Measurements from ENCODE around the gene PTN. TPM values are rescaled to one million over a fixed set of nuclear protein-coding genes. Genes with fewer than 3 reads are reported as not detected.

The PTN gene
- total RNA-seq, 1 experiment from 2014 or later = 0.13 TPM

- POLR2A ChIA-PET = no interaction called here
- CTCF ChIA-PET = interaction anchor here (0.6 kb wide), 1 partner anchor 312 kb away, joined by 3 read pairs; no protein-coding TSS in a partner anchor
- Histone ChIP-seq H3K27ac (ENCODE audit: low read length) (no peak overlapping the region), H3K4me3 (ENCODE audit: low read depth in 2 of 2, low read length in 2 of 2) (no peak overlapping the region), H3K4me1 (ENCODE audit: control insufficient read depth, insufficient read depth, low read length) (no peaks in the 10 kb centered on the region), H3K27me3 (ENCODE audit: control insufficient read depth, insufficient read depth, low read length) (no peaks in the 10 kb centered on the region), H3K9me3 (ENCODE audit: control insufficient read depth, insufficient read depth, low read depth, low read length) (no peaks in the 10 kb centered on the region), H3K36me3 (ENCODE audit: control insufficient read depth, insufficient read depth, low read length) (no peaks in the 10 kb centered on the region)
- in situ Hi-C loops (cut with HindIII; ENCODE audit: low pct_unique_long_range_greater_than_20kb, low sequenced_read_pairs) (no loop called here), intact Hi-C loops (cut with micrococcal nuclease; ENCODE audit: unreplicated experiment) (no loop called here)
- ATAC-seq (no peak), DNase-seq (ENCODE audit: low read depth, low spot score) (no peak)
- BruUV-seq (replicated peaks) = no TSS peak
- TF ChIP-seq TCF7L2 (IDR thresholded peaks at IDR 0.05; ENCODE audit: low read depth, low read length) = no peak
- no peak for TF ChIP-seq SIN3A (IDR thresholded peaks at IDR 0.05; ENCODE audit: borderline replicate concordance, insufficient read depth, low read depth, low read length)
- TF ChIP-seq POLR2AphosphoS5 (IDR thresholded peaks at IDR 0.05; ENCODE audit: low read depth, low read length) = no peak
- no peak for TF ChIP-seq REST (IDR thresholded peaks at IDR 0.05; ENCODE audit: insufficient read depth in 1 of 2, low read depth in 2 of 2, low read length in 1 of 2)
- TF ChIP-seq CTCF (IDR thresholded peaks at IDR 0.05) = no peak
These were observed 85.0 kb downstream of the PTN start for GRCh38 chr7:137258552-137258951.

GRCh38 chr7:137254766-137255165, 88.8 kb downstream of the PTN start:
- in situ Hi-C loops (cut with HindIII; ENCODE audit: low pct_unique_long_range_greater_than_20kb, low sequenced_read_pairs) = no loop called here
- Histone ChIP-seq H3K4me3 (ENCODE audit: low read depth in 2 of 2, low read length in 2 of 2) (no peak overlapping the region), H3K27ac (ENCODE audit: low read length) (no peak overlapping the region), H3K36me3 (ENCODE audit: control insufficient read depth, insufficient read depth, low read length) (no peaks in the 10 kb centered on the region), H3K9me3 (ENCODE audit: control insufficient read depth, insufficient read depth, low read depth, low read length) (no peaks in the 10 kb centered on the region), H3K4me1 (ENCODE audit: control insufficient read depth, insufficient read depth, low read length) (no peaks in the 10 kb centered on the region), H3K27me3 (ENCODE audit: control insufficient read depth, insufficient read depth, low read length) (no peaks in the 10 kb centered on the region)
- DNase-seq (ENCODE audit: low read depth, low spot score) = no peak
- ChIA-PET POLR2A (no interaction called here), CTCF (no interaction called here)
- TF ChIP-seq TCF7L2 (IDR thresholded peaks at IDR 0.05; ENCODE audit: low read depth, low read length) = no peak
- no peak for TF ChIP-seq SIN3A (IDR thresholded peaks at IDR 0.05; ENCODE audit: borderline replicate concordance, insufficient read depth, low read depth, low read length)
- no peak for TF ChIP-seq POLR2AphosphoS5 (IDR thresholded peaks at IDR 0.05; ENCODE audit: low read depth, low read length)
- TF ChIP-seq REST (IDR thresholded peaks at IDR 0.05; ENCODE audit: insufficient read depth in 1 of 2, low read depth in 2 of 2, low read length in 1 of 2) = no peak
- TF ChIP-seq CTCF (IDR thresholded peaks at IDR 0.05) = no peak
- ATAC-seq = no peak
- no TSS peak for BruUV-seq (replicated peaks)
- intact Hi-C loops (cut with micrococcal nuclease; ENCODE audit: unreplicated experiment) = no loop called here

Measured in Panc1 (cell line).